ENCODE results near the gene ZMYM2.

ZMYM2 gene

DNA sequence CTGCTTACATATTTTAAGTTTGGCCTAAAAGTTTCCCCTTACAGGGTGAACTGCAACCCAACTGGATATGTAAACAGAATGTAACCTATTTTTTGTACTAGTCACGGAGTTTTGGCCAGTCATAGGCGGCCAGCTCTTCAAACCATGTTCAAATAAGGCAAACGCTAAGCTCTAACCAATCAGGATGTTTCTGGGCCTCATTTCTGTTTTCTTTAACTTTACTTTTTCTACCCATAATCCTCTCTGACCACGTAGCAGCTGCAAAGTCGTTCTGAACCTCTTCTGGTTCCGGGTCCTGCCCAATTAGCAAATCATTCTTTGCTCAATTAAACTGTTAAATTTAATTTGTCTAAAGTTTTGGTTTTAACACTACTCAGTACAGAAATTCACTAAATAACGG, 8.2 kb upstream of the ZMYM2 start:
- TF ChIP-seq SIN3A (IDR thresholded peaks at IDR 0.05; ENCODE audit: borderline replicate concordance, insufficient read depth, low read length) = no peak
- no peak for TF ChIP-seq POLR2AphosphoS5 (IDR thresholded peaks at IDR 0.05; ENCODE audit: low read depth, low read length)
- TF ChIP-seq, protein P1, sequence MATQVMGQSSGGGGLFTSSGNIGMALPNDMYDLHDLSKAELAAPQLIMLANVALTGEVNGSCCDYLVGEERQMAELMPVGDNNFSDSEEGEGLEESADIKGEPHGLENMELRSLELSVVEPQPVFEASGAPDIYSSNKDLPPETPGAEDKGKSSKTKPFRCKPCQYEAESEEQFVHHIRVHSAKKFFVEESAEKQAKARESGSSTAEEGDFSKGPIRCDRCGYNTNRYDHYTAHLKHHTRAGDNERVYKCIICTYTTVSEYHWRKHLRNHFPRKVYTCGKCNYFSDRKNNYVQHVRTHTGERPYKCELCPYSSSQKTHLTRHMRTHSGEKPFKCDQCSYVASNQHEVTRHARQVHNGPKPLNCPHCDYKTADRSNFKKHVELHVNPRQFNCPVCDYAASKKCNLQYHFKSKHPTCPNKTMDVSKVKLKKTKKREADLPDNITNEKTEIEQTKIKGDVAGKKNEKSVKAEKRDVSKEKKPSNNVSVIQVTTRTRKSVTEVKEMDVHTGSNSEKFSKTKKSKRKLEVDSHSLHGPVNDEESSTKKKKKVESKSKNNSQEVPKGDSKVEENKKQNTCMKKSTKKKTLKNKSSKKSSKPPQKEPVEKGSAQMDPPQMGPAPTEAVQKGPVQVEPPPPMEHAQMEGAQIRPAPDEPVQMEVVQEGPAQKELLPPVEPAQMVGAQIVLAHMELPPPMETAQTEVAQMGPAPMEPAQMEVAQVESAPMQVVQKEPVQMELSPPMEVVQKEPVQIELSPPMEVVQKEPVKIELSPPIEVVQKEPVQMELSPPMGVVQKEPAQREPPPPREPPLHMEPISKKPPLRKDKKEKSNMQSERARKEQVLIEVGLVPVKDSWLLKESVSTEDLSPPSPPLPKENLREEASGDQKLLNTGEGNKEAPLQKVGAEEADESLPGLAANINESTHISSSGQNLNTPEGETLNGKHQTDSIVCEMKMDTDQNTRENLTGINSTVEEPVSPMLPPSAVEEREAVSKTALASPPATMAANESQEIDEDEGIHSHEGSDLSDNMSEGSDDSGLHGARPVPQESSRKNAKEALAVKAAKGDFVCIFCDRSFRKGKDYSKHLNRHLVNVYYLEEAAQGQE (IDR thresholded peaks at IDR 0.05; ENCODE audit: insufficient read depth in 1 of 2, low read depth in 2 of 2, low read length in 2 of 2) = no peak
- no peak for TF ChIP-seq FOXP2 (optimal IDR thresholded peaks at IDR 0.05; ENCODE audit: borderline replicate concordance, extremely low read depth, extremely low read length, insufficient read depth)
- TF ChIP-seq TAF1 (IDR thresholded peaks at IDR 0.05; ENCODE audit: borderline replicate concordance, insufficient read depth, low read length) = no peak

DNA sequence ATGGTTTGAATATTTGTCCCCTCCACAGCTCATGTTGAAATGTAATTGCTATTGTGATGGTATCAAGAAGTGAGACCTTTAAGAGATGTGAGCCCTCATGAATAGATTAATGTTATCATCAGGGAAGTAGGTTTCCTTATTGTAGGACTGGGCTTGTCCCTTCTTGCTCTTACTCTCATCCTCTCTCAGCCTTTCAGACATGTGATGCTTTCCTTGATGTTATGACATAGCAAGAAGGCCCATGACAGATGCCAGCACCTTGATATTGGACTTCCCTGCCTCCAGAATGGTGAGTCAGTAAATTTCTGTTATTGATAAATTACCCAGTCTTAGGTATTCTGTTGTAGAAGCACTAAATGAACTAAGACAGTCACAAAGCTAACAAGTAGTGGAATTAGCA, 5.7 kb upstream of the ZMYM2 start:
- TF ChIP-seq POLR2AphosphoS5 (IDR thresholded peaks at IDR 0.05; ENCODE audit: low read depth, low read length) = no peak
- no peak for TF ChIP-seq SIN3A (IDR thresholded peaks at IDR 0.05; ENCODE audit: borderline replicate concordance, insufficient read depth, low read length)
- TF ChIP-seq TAF1 (IDR thresholded peaks at IDR 0.05; ENCODE audit: borderline replicate concordance, insufficient read depth, low read length) = no peak
- TF ChIP-seq FOXP2 (optimal IDR thresholded peaks at IDR 0.05; ENCODE audit: borderline replicate concordance, extremely low read depth, extremely low read length, insufficient read depth) = no peak
- TF ChIP-seq, protein P1 (IDR thresholded peaks at IDR 0.05; ENCODE audit: insufficient read depth in 1 of 2, low read depth in 2 of 2, low read length in 2 of 2) = no peak

DNA sequence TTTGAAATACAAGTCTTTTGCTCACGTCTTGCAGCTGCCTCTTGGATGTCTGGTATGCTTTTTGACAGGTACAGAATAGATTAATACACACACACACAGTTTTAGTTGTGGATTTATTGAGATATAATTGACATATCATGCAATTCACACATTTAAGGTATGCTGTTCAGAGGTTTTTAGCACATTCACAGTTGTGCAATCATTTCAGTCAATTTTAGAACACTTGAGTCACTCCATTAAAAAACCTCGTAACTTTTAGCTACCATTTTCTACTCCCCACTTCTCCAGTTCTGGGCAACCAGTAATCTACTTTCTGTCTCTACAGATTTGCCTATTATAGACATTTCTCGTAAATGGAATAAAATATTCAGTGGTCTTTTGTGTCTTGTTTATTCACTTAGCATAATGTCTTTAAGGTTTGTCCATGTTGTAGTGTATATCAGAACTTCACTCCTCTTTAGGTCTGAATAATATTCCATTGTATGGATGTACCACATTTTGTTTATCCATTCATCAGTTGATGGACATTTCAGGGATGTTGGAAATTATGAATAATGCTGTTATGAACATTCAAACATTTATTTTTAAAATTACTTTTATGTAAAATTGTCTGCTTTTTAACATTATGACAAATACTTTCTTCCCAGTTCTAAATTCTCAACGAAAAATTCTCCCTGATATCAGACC, 2.5 kb upstream of the ZMYM2 start:
- no peak for TF ChIP-seq POLR2AphosphoS5 (IDR thresholded peaks at IDR 0.05; ENCODE audit: low read depth, low read length)
- TF ChIP-seq, protein P1 (IDR thresholded peaks at IDR 0.05; ENCODE audit: insufficient read depth in 1 of 2, low read depth in 2 of 2, low read length in 2 of 2) = no peak
- no peak for TF ChIP-seq TAF1 (IDR thresholded peaks at IDR 0.05; ENCODE audit: borderline replicate concordance, insufficient read depth, low read length)
- TF ChIP-seq SIN3A (IDR thresholded peaks at IDR 0.05; ENCODE audit: borderline replicate concordance, insufficient read depth, low read length) = no peak
- no peak for TF ChIP-seq FOXP2 (optimal IDR thresholded peaks at IDR 0.05; ENCODE audit: borderline replicate concordance, extremely low read depth, extremely low read length, insufficient read depth)

DNA sequence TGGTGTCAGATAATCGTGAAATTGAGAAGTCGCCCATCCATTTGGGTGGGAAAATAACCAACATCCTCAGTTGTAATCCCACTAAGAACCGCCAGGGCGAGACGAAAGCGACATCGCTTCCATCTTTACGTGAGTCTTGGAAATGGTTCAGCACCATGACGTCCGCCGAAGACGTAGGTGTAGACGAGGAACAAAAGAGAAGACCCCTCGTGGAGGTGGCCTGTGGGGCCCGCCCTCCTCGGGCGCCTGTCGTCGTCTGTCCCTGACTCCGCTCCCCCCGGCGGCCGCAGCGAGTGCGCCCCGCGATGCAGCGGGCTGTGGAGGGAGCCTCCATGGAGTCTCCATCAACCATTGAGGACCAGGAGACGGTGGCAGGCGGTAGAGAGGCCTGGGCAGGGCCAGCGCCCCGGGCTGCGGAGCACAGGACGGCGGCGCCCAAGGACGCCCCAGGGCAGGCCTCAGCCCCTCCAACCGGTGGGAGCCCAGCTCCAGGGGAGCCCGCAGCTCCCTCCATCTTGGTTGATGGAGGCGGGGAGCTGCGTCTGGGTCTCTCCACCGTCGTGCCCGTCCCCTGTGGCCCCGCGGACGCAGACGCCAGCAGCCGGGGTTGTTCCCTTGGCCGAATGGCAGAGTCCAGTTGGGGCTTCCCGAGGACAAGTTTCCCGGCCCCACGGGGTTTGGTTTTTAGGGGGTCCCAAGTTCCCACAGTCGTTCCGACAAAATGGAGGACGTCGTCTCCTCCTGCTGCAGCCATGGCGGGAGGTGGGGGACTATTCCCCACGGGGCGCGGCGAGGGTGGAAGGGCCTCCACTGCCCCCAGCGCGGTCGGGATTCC, 990 bp upstream of the ZMYM2 start:
- TF ChIP-seq FOXP2 (optimal IDR thresholded peaks at IDR 0.05; ENCODE audit: borderline replicate concordance, extremely low read depth, extremely low read length, insufficient read depth) (no peak), SIN3A (IDR thresholded peaks at IDR 0.05; ENCODE audit: borderline replicate concordance, insufficient read depth, low read length) (no peak), POLR2AphosphoS5 (IDR thresholded peaks at IDR 0.05; ENCODE audit: low read depth, low read length) (no peak), TAF1 (IDR thresholded peaks at IDR 0.05; ENCODE audit: borderline replicate concordance, insufficient read depth, low read length) (no peak)
- TF ChIP-seq, protein P1 (IDR thresholded peaks at IDR 0.05; ENCODE audit: insufficient read depth in 1 of 2, low read depth in 2 of 2, low read length in 2 of 2) = no peak

All from PFSK-1 (cell line).